Neural cell (in vitro differentiated cells): ENCODE results near the gene SPIB.

Experiments
- CTCF ChIP-seq: fragments of 450-650 bp; IDR thresholded peaks from 2 replicates; pipeline ENCODE4 v1.5.1; 2014; ENCODE audit warnings: antibody characterized with exemption, mild to moderate bottlenecking, moderate library complexity; ENCODE audit not compliant: poor library complexity, severe bottlenecking
- EZH2 ChIP-seq: fragments of 200-600, 300-800 bp; shearing (Covaris generic), sonication (generic); IDR thresholded peaks from 2 replicates; pipeline ENCODE4 v1.6.1; 2014; ENCODE audit warnings: antibody characterized with exemption, low read length, borderline replicate concordance, mild to moderate bottlenecking; ENCODE audit not compliant: insufficient read depth, poor library complexity, severe bottlenecking

GRCh38 chr19:50380751-50381151, 38.0 kb upstream of the SPIB start:
- no peak for TF ChIP-seq CTCF
- TF ChIP-seq EZH2, result no peak
